Measurements from ENCODE around the gene CERS6.
A peak's percentile ranks its signal among the peaks of the same experiment; 100 is the strongest.

The CERS6 gene

GRCh38 chr2:168607992-168608391 is 151.9 kb downstream of the CERS6 start:
- peak; percentile 46 for DNase-seq

- no peak for DNase-seq
Observed at GRCh38 chr2:168608796-168609195, 152.7 kb downstream of the CERS6 start.

- no peak for DNase-seq
Observed at GRCh38 chr2:168611091-168611490, 155.0 kb downstream of the CERS6 start.

- no peak for DNase-seq
Observed at GRCh38 chr2:168611896-168612650, 156.0 kb downstream of the CERS6 start.

GRCh38 chr2:168612719-168613118 is 156.6 kb downstream of the CERS6 start:
- no peak for DNase-seq

GRCh38 chr2:168613551-168613950 is 157.5 kb downstream of the CERS6 start:
- DNase-seq, result no peak

- DNase-seq, result no peak
Observed at GRCh38 chr2:168614172-168615018, 158.3 kb downstream of the CERS6 start.

- DNase-seq, result no peak
Observed at GRCh38 chr2:168620554-168620953, 164.5 kb downstream of the CERS6 start.

- no peak for DNase-seq
Observed at GRCh38 chr2:168622559-168622958, 166.5 kb downstream of the CERS6 start.

- no peak for DNase-seq
Observed at GRCh38 chr2:168624028-168624427, 168.0 kb downstream of the CERS6 start.

GRCh38 chr2:168626096-168626495 is 170.0 kb downstream of the CERS6 start:
- no peak for DNase-seq

GRCh38 chr2:168626647-168627046 is 170.6 kb downstream of the CERS6 start:
- no peak for DNase-seq

- DNase-seq, result peak; percentile 48
Observed at GRCh38 chr2:168632709-168633121, 176.6 kb downstream of the CERS6 start.

GRCh38 chr2:168633200-168633599 is 177.1 kb downstream of the CERS6 start:
- DNase-seq, result no peak

- no peak for DNase-seq
Observed at GRCh38 chr2:168633895-168634294, 177.8 kb downstream of the CERS6 start.

- DNase-seq, result peak; percentile 82
Observed at GRCh38 chr2:168635065-168635577, 179.0 kb downstream of the CERS6 start.

GRCh38 chr2:168639018-168639417 is 182.9 kb downstream of the CERS6 start:
- no peak for DNase-seq

GRCh38 chr2:168639441-168639898 is 183.4 kb downstream of the CERS6 start:
- peak; percentile 84 for DNase-seq

- DNase-seq, result no peak
Observed at GRCh38 chr2:168640039-168640438, 184.0 kb downstream of the CERS6 start.

- peak; percentile 21 for DNase-seq
Observed at GRCh38 chr2:168641636-168642035, 185.6 kb downstream of the CERS6 start.

GRCh38 chr2:168642873-168643272 is 186.8 kb downstream of the CERS6 start:
- no peak for DNase-seq

GRCh38 chr2:168643979-168644378 is 187.9 kb downstream of the CERS6 start:
- peak; percentile 13 for DNase-seq

- no peak for DNase-seq
Observed at GRCh38 chr2:168645696-168646338, 189.7 kb downstream of the CERS6 start.
